NCI-H226 (cell line): ENCODE measurements around the gene USP20.
"Not testable (repeated sequence)": the region's sequence is repeated elsewhere in the genome, so short reads cannot be mapped to it uniquely, and the experiment has no call there.

Experiments used
- DNase-seq: peaks from one replicate; pipeline ENCODE4 v3.0.0-alpha.2; 2015

Gene USP20

DNA sequence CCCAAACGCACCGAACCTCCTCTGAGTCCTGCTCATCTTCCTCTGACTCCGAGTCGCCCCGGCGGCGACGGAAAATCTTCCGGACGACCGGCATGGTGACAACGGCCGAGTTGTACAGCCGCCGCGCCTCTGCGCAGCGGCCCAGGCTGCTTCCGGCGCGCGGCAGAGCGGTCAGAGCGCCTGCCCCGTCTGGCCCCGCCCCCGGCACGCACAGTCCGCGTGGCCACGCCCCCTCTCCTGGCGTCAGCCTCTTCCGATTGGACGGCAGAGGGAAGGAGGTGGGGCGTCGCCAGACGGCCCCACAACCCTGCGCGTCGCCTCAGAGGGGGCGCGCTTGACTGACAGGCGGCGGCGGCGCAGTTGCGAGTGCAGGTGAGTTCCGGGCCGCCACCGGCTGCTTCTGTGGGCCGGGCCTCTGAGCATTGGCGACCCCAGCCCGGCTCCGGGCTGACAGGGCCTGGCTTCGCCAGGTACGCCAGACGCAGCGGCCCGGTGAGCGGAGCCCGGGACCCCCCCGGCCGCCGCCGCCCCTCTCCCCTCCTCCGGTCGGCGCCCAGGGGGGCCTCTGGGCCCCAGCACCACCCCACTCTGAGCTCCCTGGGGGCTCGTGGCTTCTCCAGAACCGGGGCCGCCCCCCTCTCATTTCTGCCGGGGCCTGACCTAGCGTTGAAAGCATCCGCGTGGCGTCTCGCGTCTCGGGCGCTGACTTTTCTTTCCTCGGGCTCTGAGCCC is at the start of gene USP20, which contains the start of gene C9orf78:
Gene USP20 (plus strand): TSS at position 331 of the 732 bp plus-strand sequence. CDS start 17,098 bp downstream, outside the sequence.
Gene C9orf78 (minus strand): TSS at position 148 of the 732 bp plus-strand sequence. CDS start 54 bp downstream, at position 94.
- DNase-seq, result peak; percentile 87

DNA sequence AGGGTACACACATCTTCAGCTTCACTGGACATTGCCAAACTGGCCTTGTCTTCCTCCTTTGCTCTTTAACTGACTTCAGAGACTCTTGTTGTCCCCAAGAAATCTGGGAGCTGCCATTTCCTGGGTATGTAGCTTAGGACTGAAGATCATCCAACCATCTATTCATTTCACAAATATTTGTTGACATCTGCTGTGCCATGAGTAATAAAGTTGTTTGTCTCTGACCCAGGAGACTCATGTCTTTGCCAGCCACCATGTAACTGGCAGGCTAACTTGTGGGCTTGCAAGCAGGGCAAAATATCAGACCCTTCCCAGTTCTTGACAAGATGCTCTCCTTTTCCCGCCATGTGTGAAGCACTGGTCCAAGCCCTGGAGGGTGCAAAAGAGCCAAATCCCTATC is 49.4 kb upstream of the USP20 start:
- no peak for DNase-seq

DNA sequence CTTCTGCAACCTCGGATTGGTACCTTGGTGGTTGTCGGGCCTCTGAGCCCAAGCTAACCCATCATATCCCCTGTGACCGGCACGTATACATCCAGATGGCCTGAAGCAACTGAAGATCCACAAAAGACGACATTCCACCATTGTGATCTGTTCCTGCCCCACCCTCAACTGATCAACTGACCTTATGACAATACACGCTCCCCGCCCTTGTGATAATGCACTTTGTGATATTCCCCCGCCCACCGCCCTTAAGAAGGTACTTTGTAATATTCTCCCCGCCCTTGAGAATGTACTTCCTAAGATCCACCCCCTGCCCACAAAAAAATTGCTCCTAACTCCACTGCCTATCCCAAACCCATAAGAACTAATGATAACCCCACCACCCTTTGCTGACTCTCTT is 48.8 kb upstream of the USP20 start:
- no peak for DNase-seq

DNA sequence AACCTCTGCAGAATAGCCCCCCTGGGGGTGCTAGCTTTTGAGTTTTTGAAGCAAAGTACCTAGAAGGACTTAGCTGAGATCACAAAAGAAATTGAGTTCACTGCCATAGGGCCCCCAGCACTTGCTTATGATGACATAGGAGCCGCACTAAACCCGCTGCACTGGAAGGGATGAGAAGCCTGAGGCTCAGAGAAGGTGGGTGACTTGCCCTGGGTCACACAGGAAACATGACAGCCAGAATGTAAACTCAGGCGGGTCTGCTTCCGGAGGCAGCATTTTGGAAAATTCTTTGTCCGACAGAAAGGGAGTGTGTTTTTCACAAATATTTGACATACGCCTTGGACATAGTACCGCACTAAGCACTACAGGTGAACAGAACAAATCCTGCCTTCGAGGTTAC is 40.7 kb upstream of the USP20 start:
- DNase-seq, result no peak

DNA sequence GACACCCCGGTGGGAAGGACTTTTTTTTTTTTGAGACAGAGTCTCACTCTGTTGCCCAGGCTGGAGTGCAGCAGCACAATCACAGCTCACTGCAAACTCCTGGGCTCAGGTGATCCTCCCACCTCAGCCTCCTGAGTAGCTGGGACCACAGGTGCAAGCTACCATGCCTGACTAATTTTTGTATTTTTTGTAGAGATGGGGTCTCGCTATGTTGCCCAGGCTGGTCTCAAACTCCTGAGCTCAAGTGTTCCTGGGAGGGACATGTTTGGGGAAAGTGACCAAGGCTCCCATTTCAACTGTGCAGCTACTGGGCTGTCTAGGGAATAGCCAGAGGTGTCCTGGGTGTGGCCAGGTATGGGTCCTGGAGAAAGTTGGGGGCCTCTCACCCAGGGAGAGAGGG is 39.2 kb upstream of the USP20 start:
- not testable (repeated sequence) for DNase-seq

DNA sequence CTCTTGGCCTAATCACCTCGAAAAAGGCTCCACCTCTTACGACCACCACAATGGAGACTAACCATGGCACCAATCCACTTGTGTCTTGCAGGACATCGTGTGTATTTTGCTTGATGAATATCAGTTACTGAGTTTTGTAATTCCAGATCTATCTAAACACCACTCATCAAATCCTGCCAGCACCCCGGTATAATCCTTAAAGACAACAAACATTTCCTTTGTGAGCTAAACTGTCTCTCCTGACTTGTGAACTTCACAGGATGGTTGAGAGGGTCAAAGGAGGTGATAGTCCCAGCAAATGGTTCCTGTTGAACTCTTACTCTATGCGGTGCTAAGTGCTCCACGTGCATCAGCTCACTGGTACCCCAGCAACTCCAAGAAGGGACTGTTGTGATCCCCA is 36.3 kb upstream of the USP20 start:
- no peak for DNase-seq

DNA sequence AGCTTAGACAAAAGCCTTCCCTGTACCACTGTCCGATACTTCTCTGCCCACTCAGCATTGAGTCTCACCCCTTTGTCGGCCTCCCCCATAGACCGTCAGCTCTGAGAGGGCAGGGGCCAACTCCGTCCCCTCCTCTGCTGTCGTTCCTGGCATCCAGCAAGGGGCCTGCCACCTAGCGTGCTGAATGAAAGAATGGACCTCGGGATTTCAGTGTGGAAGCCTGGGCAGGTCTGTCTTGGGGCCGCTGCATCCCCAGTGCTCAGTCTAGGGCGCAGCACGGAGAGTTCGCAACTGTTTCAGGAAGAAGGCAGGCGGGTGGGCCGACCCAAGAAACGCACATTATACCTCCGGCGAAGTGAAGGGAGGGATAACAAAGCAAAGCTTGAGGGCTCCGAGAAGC is 33.8 kb upstream of the USP20 start:
- no peak for DNase-seq

DNA sequence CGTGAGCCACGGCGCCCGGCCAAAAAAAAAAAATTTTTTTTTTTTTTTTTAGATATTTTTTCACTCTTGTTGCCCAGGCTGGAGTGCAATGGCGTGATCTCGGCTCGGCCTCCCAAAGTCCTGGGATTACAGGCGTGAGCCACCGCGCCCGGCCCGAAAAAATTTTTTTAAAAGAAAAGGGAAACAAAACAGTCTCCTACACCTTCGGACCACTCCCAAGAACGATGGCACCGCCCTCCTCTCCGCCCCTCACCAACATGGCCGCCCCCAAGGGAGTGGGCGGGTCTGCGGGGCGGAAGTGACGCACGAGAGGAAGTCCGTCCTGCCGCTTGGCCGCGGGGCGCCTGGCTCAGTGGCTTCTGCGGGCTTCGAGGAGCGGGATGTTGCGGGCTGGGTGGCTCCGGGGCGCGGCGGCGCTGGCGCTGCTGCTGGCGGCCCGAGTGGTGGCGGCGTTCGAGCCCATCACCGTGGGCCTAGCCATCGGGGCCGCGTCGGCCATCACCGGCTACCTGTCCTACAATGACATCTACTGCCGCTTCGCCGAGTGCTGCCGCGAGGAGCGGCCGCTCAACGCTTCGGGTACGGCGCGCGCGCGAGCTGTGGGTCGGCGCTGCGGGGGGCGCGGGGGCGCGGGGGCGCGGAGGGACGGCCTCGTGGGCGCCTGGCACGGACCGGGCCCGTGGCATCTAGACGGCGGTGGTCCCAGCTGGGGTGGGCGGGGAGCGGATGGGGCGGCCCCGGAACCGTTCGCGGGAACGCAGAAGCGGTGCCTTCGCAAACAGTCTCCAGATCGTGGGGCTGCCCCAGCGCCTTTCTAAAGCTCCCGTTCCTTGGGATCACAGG is 32.2 kb upstream of the USP20 start, which contains the start of gene TOR1B:
Gene TOR1B (plus strand): TSS at position 352 of the 843 bp plus-strand sequence. CDS start 29 bp downstream, at position 381.
- peak; percentile 84 for DNase-seq

DNA sequence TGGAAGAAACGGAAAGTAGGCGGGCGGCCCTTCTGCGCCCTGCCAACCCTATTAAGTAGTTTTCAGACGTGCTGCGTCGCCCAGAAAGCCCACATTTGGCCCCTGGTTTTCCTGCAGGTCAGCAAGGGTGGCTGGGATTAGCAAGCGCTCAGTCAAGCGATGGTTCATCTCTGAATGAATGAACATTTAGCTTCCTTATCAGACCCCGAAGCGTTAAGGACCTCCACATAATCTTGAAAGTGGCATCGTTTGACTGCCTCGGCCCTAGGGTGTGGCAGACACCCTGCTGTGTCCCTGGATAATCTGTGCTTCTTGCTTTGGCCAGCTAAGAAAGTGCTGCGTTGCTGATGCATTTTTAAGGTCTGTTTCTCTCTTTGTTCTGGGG is 31.6 kb upstream of the USP20 start:
- DNase-seq, result no peak

DNA sequence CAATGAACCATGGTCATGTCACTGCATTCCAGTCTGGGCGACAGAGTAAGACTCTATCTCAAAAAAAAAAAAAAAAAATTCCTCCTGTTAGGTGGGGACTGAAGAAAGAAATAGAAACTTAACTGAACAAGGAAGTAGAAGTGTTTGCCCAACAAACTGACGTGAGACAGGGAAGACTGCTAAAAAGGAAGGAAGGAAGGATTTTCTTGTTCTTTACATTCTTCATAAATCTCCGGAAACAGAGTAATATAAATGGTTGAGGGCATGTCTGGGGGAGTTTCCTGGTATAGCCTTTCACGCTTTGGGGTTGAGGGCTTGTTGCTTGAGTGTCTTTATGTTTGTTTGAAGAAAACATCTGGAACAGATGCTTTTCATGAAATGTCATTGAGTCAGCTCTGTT is 29.2 kb upstream of the USP20 start:
- DNase-seq, result no peak

DNA sequence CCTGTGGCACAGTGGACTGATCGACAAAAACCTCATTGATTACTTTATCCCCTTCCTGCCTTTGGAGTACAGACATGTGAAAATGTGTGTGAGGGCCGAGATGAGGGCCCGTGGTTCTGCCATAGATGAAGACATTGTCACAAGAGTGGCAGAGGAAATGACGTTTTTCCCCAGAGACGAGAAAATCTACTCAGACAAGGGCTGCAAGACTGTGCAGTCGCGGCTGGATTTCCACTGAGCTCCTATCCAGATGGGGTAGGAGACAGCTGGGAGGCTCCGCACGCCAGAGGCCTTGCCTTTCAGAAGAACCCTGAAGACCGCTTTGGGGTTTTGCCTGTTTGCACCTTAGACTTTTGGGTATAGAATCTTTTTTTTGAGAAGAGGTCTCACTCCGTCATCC is 25.9 kb upstream of the USP20 start:
- DNase-seq, result no peak

DNA sequence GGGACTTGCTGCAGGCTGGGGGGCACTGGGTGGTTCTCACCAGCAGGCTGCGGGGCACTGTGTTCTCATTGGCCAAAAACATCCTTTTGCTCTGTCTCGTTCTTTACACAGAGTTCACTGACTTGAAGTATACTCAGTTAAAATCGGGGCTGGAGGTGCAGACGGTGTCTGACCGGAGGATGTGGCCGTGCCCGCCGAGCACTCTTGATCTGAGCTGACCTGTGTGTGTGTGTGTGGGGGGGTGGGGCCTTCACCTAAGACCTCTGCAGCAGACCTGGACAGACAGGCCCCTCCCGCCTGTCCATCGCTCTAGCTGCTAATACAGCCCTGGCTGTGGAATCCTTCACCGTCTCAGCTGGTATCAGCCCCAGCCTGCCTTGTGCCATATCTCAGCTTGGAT is 25.1 kb upstream of the USP20 start:
- no peak for DNase-seq

DNA sequence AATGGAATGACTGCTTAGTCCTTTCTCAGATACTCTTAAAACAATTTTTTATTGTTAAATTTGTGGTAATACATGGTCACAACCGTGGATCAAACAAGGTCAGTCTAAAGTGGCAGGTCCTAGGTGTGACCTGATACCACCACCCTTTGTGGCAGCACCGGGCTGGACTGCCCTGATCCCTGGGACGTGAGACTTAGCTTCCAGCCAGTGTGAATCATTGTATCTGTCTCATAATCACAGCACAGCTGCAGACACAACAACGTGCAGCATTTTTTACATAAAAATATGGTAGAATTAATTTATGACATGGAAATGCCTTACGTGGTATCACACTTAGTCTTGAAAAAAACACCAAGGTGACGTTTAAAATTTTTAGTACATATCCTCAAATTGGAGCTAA is 24.5 kb upstream of the USP20 start:
- DNase-seq, result no peak

DNA sequence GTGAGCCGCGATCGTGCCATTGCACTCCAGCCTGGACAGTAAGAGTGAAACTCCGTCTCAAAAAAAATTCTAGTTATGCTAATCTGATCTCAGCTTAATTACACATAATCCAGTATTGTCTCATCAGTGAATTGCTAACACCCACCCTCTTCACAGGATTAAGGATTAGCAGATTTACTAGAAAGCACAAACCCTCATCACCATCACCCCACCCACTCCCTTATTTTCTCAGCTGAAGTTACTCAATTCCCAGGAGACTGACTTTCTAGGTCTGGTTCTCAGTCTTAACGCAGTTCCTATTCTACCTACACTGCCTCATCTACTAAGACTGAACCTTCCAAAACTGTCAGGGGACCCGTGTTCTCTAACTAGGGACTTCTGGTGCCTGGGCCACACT is 23.3 kb upstream of the USP20 start:
- DNase-seq, result no peak

DNA sequence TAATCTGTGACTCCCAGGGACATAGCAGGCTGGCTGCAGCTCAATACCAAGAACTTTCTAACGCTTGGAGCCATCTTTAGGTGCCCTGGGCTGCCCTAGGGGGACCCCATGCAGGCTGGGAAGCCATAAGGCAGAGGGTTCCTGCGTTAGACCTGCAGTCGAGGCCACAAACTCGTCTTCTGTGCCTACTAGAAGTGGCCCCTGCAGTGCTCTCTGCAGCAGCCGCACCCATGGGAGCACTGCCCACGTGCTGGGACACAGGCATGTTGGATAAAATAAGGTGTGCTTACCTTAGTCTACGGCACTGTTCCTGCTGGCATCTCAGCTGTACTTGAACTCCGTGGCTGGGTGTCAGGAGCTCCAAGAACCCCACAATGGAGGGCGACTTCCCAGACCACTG is 22.9 kb upstream of the USP20 start:
- DNase-seq, result no peak

DNA sequence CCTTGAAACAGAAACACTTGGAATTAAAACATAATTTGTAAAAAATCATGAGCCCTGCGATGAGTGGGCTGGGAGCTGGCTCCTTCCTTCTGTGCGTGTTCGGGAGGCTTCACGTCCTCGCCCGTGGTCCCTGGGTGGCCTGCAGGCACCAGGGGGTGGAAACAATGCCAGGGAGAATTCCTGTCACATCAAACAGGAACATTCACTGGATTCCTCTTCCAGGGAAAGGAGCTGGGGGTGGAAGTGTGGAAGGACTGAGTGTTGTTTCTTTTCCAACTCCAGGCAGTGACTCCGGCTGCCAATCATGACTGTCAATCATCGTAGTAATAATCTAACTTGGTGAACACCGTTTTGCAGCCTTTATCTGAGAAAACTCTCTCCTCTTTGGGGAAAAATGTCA is 21.6 kb upstream of the USP20 start:
- DNase-seq, result no peak

DNA sequence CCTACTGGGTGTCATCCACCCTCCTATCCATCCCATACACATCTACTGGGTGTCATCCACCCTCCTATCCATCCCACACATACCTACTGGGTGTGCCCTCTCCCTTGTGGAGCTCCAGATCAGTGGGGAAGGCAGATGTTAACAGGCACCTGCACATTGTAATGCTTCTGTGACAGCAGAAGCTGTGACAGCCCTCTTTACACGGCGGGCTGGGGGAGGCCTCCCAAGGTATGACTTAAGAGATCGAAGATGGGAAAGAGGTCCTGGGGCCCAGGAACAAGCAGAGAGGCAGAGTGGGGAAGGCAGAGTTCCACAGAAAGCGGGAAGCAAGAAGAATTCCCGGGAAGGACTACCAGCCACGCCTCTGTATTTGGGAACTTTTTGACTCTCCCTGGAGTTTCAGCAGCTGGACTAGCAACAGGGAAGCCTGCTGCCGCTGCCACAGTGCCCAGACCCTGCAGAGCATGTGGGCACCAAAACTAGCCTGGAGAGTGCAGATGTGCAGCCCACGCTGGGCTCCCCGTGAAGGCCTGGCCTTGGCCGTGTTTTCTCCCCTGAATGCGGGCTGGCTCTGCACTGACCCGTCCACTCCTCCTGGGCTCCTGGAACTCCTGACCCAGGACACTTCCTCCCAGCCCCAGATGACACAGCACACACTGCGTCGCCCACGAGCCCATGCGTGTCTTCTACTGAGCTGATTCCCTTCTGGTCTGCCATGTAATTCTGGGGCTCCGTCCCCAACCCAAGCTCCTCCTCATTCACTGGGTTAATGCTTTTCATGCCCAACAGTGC is 20.6 kb upstream of the USP20 start:
- DNase-seq, result no peak

DNA sequence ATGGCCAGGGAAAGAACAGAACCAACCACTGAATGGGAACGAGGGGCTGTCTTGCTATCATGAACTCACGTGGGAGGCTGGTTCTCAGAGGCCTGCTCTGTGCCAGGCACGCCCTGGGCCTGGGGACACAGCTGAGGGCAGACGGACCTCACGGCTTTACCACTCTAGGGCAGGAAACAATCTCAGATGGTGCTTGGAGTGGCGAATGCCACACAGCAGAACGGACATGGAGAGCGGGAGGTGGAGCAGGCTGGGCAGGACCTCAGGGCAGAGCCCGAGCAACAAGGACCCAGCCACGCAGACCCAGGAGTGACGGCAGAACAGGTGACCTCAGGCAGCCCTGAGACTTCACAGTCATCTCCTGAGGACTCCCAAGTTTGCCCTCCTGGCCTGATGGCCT is 20.0 kb upstream of the USP20 start:
- DNase-seq, result no peak

DNA sequence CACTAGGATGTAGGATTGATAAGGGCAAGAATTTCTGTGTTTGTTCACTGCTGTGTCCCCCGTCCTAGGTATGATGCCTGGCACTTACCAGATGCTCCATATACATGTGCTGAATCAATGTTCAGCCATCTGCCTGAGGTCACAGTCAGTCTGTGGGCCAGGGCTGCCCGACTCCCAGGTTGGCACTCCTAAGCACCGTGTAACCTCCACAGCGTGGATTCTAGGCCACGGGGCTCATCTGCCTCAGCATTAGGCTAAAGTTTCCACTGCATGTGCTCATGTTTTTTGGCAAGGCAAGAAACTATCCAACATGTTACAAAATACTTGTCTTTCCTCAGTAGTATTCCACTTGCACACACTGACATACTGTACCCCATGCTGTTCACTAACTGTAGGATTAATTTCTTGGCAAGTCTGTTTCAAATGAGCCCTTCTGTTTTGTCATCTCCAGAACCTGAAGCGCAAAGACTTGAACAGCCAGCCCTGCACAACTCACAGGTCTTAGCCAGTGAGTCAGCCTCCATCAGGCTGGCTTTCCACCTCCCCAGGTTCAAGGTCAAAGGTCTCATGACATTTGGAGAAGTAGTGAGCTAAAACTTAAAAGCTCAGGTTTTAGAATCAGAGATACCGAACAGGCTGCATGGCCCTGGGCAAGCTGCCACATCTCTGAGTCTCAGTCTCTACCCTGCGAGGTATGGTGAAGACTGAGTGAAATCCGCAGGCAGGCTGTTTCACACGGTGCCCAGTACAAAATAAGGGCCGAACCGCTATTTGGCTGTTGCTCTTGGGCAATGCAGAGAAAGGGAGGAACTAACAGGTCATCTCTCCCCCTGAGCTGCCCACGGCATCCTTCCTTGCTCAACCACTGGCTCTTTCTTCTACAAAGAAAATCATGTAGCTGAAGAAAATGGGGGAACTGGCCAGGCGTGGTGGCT is 18.5 kb upstream of the USP20 start:
- DNase-seq, result no peak

DNA sequence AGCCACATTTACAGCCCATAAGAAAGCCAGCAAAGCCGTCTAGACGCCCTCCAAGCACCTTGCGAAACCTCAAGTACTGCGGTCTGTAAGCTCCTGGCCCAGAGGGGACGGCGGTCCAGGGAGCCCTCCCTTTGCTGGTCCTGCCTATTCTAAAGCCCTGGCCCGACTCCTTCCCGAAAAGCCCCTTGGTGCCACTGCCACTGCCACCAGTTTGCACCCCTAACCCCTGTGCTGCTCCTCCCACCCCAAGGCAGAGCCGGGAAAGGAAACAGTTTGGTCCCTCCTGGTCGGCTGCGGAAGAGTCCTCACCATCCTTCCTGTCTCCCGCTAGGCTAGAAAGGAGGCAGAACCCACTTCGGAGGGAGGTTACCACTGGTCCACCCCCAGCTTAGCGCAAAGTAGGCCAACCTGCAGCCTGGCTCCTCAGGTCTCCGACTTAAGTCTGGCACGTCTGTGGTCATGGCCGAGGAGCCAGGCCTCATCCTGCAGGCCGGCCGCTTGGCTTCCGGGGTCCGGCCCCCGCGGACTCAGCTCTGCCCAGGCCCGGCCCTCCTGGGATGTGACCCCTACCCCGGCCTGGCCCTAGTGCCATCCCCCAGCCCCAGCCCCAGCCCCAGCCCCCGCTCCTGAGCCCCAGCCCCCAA is 12.2 kb upstream of the USP20 start:
- peak; percentile 24 for DNase-seq

DNA sequence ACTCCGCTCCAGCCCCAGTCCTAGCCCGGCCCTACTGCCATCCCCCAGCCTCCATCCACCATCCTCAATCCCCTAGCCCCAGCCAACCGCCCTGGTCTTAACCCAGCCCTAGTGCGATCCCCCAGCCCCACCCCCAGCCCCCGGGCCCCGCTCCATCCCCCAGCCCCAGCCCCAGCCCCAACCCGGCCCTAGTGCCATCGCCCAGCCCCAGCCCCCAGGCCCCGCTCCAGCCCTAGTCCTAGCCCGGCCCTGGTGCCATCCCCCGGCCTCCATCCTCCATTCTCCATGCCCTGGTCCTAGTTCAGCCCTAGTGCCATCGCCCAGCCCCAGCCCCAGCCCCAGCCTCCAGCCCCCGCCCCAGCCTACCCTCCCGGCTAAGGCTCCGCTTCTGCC is 11.7 kb upstream of the USP20 start:
- no peak for DNase-seq
